ENCODE measurements around the gene MBP.

DNA sequence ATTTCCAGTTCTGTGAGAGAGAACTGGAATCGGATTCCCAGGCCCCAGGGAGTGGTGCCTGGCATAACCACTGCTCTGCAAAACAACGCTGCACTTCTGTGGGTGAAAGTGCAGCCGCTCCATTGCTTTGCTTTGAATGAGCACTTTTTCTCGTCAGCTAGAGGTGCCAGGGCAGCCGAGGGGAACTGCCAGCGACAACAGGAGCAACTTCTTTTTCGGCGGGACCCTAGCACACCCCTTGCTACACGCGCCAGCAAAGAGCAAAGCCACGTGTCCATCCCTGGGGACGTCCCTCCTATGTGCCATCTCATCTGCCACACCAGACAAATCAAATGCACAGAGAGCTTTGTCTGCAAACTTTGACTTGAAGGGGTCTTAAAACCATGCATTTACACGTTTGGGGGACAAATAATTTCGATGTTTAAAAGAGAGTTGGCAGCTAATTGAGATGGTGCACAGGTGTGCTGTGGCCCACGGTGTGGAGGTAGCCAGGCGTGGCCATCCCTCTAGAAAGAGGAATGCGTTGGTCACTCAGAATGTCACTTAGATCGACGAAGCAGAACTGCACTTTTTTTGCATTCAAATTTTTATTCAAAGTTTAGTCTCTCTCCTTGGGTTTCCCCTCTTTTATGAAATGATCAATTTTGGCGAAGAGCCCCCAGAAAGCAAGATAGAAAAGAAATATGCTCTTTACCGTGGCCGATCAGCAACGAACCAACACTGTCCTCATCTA, 151.8 kb downstream of the MBP start:
- TF ChIP-seq, protein P1, sequence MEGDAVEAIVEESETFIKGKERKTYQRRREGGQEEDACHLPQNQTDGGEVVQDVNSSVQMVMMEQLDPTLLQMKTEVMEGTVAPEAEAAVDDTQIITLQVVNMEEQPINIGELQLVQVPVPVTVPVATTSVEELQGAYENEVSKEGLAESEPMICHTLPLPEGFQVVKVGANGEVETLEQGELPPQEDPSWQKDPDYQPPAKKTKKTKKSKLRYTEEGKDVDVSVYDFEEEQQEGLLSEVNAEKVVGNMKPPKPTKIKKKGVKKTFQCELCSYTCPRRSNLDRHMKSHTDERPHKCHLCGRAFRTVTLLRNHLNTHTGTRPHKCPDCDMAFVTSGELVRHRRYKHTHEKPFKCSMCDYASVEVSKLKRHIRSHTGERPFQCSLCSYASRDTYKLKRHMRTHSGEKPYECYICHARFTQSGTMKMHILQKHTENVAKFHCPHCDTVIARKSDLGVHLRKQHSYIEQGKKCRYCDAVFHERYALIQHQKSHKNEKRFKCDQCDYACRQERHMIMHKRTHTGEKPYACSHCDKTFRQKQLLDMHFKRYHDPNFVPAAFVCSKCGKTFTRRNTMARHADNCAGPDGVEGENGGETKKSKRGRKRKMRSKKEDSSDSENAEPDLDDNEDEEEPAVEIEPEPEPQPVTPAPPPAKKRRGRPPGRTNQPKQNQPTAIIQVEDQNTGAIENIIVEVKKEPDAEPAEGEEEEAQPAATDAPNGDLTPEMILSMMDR (IDR thresholded peaks at IDR 0.05; ENCODE audit: poor library complexity, severe bottlenecking), result no peak
- no peak for TF ChIP-seq EZH2 (IDR thresholded peaks at IDR 0.05; ENCODE audit: borderline replicate concordance, insufficient read depth, low read length, poor library complexity, severe bottlenecking)
- no peak for TF ChIP-seq RAD21 (conservative IDR thresholded peaks at IDR 0.05)
- no peak for TF ChIP-seq POLR2AphosphoS5 (IDR thresholded peaks at IDR 0.05)
- no peak for TF ChIP-seq SMC3 (conservative IDR thresholded peaks at IDR 0.05; ENCODE audit: poor library complexity)
- TF ChIP-seq, protein P2, sequence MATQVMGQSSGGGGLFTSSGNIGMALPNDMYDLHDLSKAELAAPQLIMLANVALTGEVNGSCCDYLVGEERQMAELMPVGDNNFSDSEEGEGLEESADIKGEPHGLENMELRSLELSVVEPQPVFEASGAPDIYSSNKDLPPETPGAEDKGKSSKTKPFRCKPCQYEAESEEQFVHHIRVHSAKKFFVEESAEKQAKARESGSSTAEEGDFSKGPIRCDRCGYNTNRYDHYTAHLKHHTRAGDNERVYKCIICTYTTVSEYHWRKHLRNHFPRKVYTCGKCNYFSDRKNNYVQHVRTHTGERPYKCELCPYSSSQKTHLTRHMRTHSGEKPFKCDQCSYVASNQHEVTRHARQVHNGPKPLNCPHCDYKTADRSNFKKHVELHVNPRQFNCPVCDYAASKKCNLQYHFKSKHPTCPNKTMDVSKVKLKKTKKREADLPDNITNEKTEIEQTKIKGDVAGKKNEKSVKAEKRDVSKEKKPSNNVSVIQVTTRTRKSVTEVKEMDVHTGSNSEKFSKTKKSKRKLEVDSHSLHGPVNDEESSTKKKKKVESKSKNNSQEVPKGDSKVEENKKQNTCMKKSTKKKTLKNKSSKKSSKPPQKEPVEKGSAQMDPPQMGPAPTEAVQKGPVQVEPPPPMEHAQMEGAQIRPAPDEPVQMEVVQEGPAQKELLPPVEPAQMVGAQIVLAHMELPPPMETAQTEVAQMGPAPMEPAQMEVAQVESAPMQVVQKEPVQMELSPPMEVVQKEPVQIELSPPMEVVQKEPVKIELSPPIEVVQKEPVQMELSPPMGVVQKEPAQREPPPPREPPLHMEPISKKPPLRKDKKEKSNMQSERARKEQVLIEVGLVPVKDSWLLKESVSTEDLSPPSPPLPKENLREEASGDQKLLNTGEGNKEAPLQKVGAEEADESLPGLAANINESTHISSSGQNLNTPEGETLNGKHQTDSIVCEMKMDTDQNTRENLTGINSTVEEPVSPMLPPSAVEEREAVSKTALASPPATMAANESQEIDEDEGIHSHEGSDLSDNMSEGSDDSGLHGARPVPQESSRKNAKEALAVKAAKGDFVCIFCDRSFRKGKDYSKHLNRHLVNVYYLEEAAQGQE (IDR thresholded peaks at IDR 0.05; ENCODE audit: borderline replicate concordance), result no peak
- no peak for TF ChIP-seq TAF1 (IDR thresholded peaks at IDR 0.05; ENCODE audit: low read depth)
- no peak for TF ChIP-seq EP300 (conservative IDR thresholded peaks at IDR 0.05; ENCODE audit: poor library complexity, severe bottlenecking)

Data from neural cell (in vitro differentiated cells).